Astrocyte (in vitro differentiated cells and primary cell): ENCODE results near the gene MOG. TPM values are rescaled to one million over a fixed set of nuclear protein-coding genes. Genes with fewer than 3 reads are reported as not detected.
A peak's percentile ranks its signal among the peaks of the same experiment; 100 is the strongest.

ENCODE experiments used
- DNase-seq: peaks from one replicate; pipeline ENCODE4 v3.0.0-alpha.2; 2010; ENCODE audit warnings: low read depth
- FAIRE-seq: peaks from 2 replicates; lab custom pipeline; 2011; peaks lifted over from hg19 to GRCh38; lab: Jason Lieb, UNC
- H2AFZ ChIP-seq: 2 replicates; pipeline ENCODE4 v1.6.0; 2012; ENCODE audit warnings: low read depth, low read length, inconsistent platforms
- H3K27ac ChIP-seq: 2 replicates; pipeline ENCODE4 v1.5.1; 2011; ENCODE audit warnings: low read depth, low read length, inconsistent platforms
- H3K27me3 ChIP-seq: 2 replicates; pipeline ENCODE4 v1.6.0; 2011; ENCODE audit warnings: low read length, inconsistent platforms; ENCODE audit not compliant: insufficient read depth
- H3K36me3 ChIP-seq: 2 replicates; pipeline ENCODE4 v1.5.1; 2011; ENCODE audit warnings: low read length, inconsistent platforms; ENCODE audit not compliant: insufficient read depth
- H3K4me1 ChIP-seq: 2 replicates; pipeline ENCODE4 v1.5.1; 2011; ENCODE audit warnings: low read length, inconsistent platforms; ENCODE audit not compliant: insufficient read depth
- H3K4me2 ChIP-seq: 2 replicates; pipeline ENCODE4 v1.6.0; 2012; ENCODE audit warnings: low read length, inconsistent platforms
- H3K4me3 ChIP-seq: 2 replicates; pipeline ENCODE4 v1.5.1; 2011; ENCODE audit warnings: low read depth, mild to moderate bottlenecking, low read length, inconsistent platforms; ENCODE audit not compliant: insufficient read depth
- H3K79me2 ChIP-seq: 2 replicates; pipeline ENCODE4 v1.6.0; 2012; ENCODE audit warnings: mild to moderate bottlenecking, low read length, inconsistent platforms; ENCODE audit not compliant: insufficient read depth
- H3K9ac ChIP-seq: 2 replicates; pipeline ENCODE4 v1.6.0; 2012; ENCODE audit warnings: mild to moderate bottlenecking, low read length, inconsistent platforms
- H3K9me3 ChIP-seq: 2 replicates; pipeline ENCODE4 v1.5.1; 2012; ENCODE audit warnings: low read depth, mild to moderate bottlenecking, low read length, inconsistent platforms; ENCODE audit not compliant: insufficient read depth
- H4K20me1 ChIP-seq: 2 replicates; pipeline ENCODE4 v1.6.0; 2012; ENCODE audit warnings: low read length, inconsistent platforms; ENCODE audit not compliant: insufficient read depth
- H3K27ac Mint-ChIP-seq: one replicate; pipeline ENCODE4 v1.8.0; 2021; ENCODE audit warnings: mild to moderate bottlenecking, mixed read lengths; ENCODE audit not compliant: unreplicated experiment
- H3K27me3 Mint-ChIP-seq: one replicate; pipeline ENCODE4 v1.8.0; 2021; ENCODE audit warnings: low read depth, mixed read lengths; ENCODE audit not compliant: unreplicated experiment
- H3K36me3 Mint-ChIP-seq: one replicate; pipeline ENCODE4 v1.8.0; 2021; ENCODE audit warnings: low read depth, mixed read lengths; ENCODE audit not compliant: unreplicated experiment
- H3K4me1 Mint-ChIP-seq: one replicate; pipeline ENCODE4 v1.8.0; 2021; ENCODE audit warnings: low read depth, mixed read lengths; ENCODE audit not compliant: unreplicated experiment
- H3K4me3 Mint-ChIP-seq: one replicate; pipeline ENCODE4 v1.8.0; 2021; ENCODE audit warnings: mild to moderate bottlenecking, moderate library complexity, mixed read lengths; ENCODE audit not compliant: unreplicated experiment
- H3K9me3 Mint-ChIP-seq: one replicate; pipeline ENCODE4 v1.8.0; 2021; ENCODE audit warnings: mild to moderate bottlenecking, mixed read lengths; ENCODE audit not compliant: unreplicated experiment
- EZH2 ChIP-seq: IDR thresholded peaks from 2 replicates; pipeline ENCODE4 v1.6.1; 2012; ENCODE audit warnings: mild to moderate bottlenecking, low read length, inconsistent platforms; ENCODE audit not compliant: insufficient read depth
- total RNA-seq: library from RNA; stranded (reverse); gene quantifications from 2 replicates; pipeline ENCODE4 v1.2.1, GENCODE V29; 2021
- TF ChIP-seq, protein P1 (sequence below): IDR thresholded peaks from 2 replicates; pipeline ENCODE4 v1.5.1; 2011; ENCODE audit warnings: low read depth, mild to moderate bottlenecking, inconsistent platforms, low read length, moderate library complexity; ENCODE audit not compliant: insufficient read depth

The MOG gene
- total RNA-seq, 1 donor from 2014 or later: not detected

DNA sequence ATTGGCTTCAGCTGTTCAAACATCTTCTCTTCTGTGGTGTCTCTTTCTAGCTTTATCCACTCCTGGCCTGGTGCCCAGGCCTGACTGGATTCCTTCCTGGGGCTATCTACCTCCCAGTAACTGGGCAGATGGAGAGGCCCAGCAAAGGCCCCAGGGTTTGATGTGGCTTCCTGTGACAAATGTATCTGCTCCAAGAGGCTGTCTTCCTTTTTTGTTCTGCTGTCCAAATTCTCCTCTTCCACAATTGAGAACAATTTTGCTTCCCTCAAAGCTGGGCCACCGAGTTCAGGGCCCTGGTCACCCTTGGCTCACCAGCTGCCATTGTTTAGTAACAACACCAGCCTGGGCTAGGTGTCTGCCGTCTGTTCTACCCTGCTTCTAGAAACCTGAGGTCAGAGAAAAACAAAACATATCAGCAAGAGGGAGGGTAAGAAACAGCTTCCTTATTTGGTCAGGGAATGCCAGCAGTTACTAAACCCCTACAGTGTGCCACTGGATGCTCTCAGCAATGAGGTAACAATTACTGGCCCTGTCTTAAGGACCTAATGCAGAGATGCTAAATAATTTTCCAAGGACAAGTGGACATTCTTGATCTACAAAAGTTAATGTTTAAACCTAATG is 20.2 kb downstream of the MOG start:
- Histone ChIP-seq H3K4me3 (no peak overlapping the region), H2AFZ (no peak overlapping the region), H3K4me2 (no peak overlapping the region), H3K9me3 (no peaks in the 10 kb centered on the region), H3K9ac (no peak overlapping the region), H3K27me3 (no peaks in the 10 kb centered on the region), H3K4me1 (no peaks in the 10 kb centered on the region), H3K36me3 (no peaks in the 10 kb centered on the region), H4K20me1 (no peaks in the 10 kb centered on the region), H3K27ac (no peak overlapping the region), H3K79me2 (no peaks in the 10 kb centered on the region)
- Mint-ChIP-seq H3K4me1 (peaks cover 16% of the 10 kb centered on the region), H3K9me3 (no peaks in the 10 kb centered on the region), H3K36me3 (no peaks in the 10 kb centered on the region), H3K27ac (peak overlapping the region; percentile 16), H3K27me3 (no peaks in the 10 kb centered on the region), H3K4me3 (no peak overlapping the region)
- TF ChIP-seq, protein P1, sequence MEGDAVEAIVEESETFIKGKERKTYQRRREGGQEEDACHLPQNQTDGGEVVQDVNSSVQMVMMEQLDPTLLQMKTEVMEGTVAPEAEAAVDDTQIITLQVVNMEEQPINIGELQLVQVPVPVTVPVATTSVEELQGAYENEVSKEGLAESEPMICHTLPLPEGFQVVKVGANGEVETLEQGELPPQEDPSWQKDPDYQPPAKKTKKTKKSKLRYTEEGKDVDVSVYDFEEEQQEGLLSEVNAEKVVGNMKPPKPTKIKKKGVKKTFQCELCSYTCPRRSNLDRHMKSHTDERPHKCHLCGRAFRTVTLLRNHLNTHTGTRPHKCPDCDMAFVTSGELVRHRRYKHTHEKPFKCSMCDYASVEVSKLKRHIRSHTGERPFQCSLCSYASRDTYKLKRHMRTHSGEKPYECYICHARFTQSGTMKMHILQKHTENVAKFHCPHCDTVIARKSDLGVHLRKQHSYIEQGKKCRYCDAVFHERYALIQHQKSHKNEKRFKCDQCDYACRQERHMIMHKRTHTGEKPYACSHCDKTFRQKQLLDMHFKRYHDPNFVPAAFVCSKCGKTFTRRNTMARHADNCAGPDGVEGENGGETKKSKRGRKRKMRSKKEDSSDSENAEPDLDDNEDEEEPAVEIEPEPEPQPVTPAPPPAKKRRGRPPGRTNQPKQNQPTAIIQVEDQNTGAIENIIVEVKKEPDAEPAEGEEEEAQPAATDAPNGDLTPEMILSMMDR: no peak
- no peak for TF ChIP-seq EZH2
- no peak for DNase-seq
- no peak for FAIRE-seq

GRCh38 chr6:29678114-29678513 is 21.2 kb downstream of the MOG start:
- H3K27me3 Mint-ChIP-seq: no peaks in the 10 kb centered on the region
- H3K4me2 ChIP-seq: no peak overlapping the region
- no peaks in the 10 kb centered on the region for H3K79me2 ChIP-seq
- H4K20me1 ChIP-seq: no peaks in the 10 kb centered on the region
- no peak overlapping the region for H3K4me3 ChIP-seq
- peaks cover 16% of the 10 kb centered on the region for H3K4me1 Mint-ChIP-seq
- H3K36me3 Mint-ChIP-seq: no peaks in the 10 kb centered on the region
- H2AFZ ChIP-seq: no peak overlapping the region
- no peaks in the 10 kb centered on the region for H3K4me1 ChIP-seq
- H3K27me3 ChIP-seq: no peaks in the 10 kb centered on the region
- no peak overlapping the region for H3K4me3 Mint-ChIP-seq
- H3K36me3 ChIP-seq: no peaks in the 10 kb centered on the region
- no peak overlapping the region for H3K9ac ChIP-seq
- H3K9me3 ChIP-seq: no peaks in the 10 kb centered on the region
- H3K27ac Mint-ChIP-seq: no peak overlapping the region
- DNase-seq (no peak), FAIRE-seq (no peak)
- H3K27ac ChIP-seq: no peak overlapping the region
- no peaks in the 10 kb centered on the region for H3K9me3 Mint-ChIP-seq
- TF ChIP-seq, protein P1: no peak

- H3K4me1 ChIP-seq: no peaks in the 10 kb centered on the region
- no peaks in the 10 kb centered on the region for H3K36me3 Mint-ChIP-seq
- no peaks in the 10 kb centered on the region for H3K9me3 ChIP-seq
- H3K27ac Mint-ChIP-seq: no peak overlapping the region
- H3K27me3 ChIP-seq: no peaks in the 10 kb centered on the region
- H3K9ac ChIP-seq: no peak overlapping the region
- FAIRE-seq (no peak), DNase-seq (no peak)
- no peaks in the 10 kb centered on the region for H3K79me2 ChIP-seq
- no peaks in the 10 kb centered on the region for H3K27me3 Mint-ChIP-seq
- H3K4me3 Mint-ChIP-seq: no peak overlapping the region
- H3K4me2 ChIP-seq: no peak overlapping the region
- peaks cover 16% of the 10 kb centered on the region for H3K4me1 Mint-ChIP-seq
- no peak overlapping the region for H3K4me3 ChIP-seq
- no peak overlapping the region for H2AFZ ChIP-seq
- H3K9me3 Mint-ChIP-seq: no peaks in the 10 kb centered on the region
- no peak overlapping the region for H3K27ac ChIP-seq
- no peaks in the 10 kb centered on the region for H3K36me3 ChIP-seq
- H4K20me1 ChIP-seq: no peaks in the 10 kb centered on the region
- TF ChIP-seq, protein P1: no peak
- TF ChIP-seq EZH2: no peak
These were observed 23.1 kb downstream of the MOG start for GRCh38 chr6:29679962-29680361.
